Left ventricle myocardium inferior (tissue), 1 donor: Measurements from ENCODE around the gene CNOT10. TPM values are rescaled to one million over a fixed set of nuclear protein-coding genes. Genes with fewer than 3 reads are reported as not detected.
"Not testable (repeated sequence)": the region's sequence is repeated elsewhere in the genome, so short reads cannot be mapped to it uniquely, and the experiment has no call there.

Experiments
- DNase-seq: peaks from one replicate; pipeline ENCODE4 v3.0.0-alpha.2; 2020
- H3K27ac ChIP-seq: fragments of 200-600 bp; replicated peaks from 2 replicates; pipeline ENCODE4 v1.8.0; 2021
- H3K27me3 ChIP-seq: fragments of 200-600 bp; 2 replicates; pipeline ENCODE4 v1.8.0; 2021; ENCODE audit warnings: low read depth
- H3K36me3 ChIP-seq: fragments of 200-600 bp; 2 replicates; pipeline ENCODE4 v1.8.0; 2021
- H3K4me1 ChIP-seq: fragments of 200-600 bp; 2 replicates; pipeline ENCODE4 v1.8.0; 2021
- H3K4me3 ChIP-seq: fragments of 200-600 bp; 2 replicates; pipeline ENCODE4 v1.8.0; 2021; ENCODE audit warnings: mild to moderate bottlenecking, moderate library complexity
- H3K9me3 ChIP-seq: fragments of 200-600 bp; replicated peaks from 2 replicates; pipeline ENCODE4 v1.8.0; 2021
- intact Hi-C: fragments of 100-400 bp; cut with micrococcal nuclease; formaldehyde crosslinking; loops from one replicate; pipeline ENCODE4 v1.11.0; 2022
- total RNA-seq: library from RNA; stranded (reverse); fragmentation: NEBNext Ultra II Directional; extraction: Animal tissue kit (Norgen Biotek cat#: 25700); gene quantifications from one replicate; pipeline ENCODE4 v1.2.1, GENCODE V29; 2021
- TF ChIP-seq, protein P1 (sequence below): fragments of 200-600 bp; IDR thresholded peaks from 2 replicates; pipeline ENCODE4 v1.8.0; 2021; ENCODE audit warnings: antibody characterized with exemption, mild to moderate bottlenecking, borderline replicate concordance
- donor health status: DM: no; HTN: yes; CAD: no; lungs with severe emphysema.

CNOT10 gene
- total RNA-seq, 1 donor from 2014 or later = 14.6 TPM

DNA sequence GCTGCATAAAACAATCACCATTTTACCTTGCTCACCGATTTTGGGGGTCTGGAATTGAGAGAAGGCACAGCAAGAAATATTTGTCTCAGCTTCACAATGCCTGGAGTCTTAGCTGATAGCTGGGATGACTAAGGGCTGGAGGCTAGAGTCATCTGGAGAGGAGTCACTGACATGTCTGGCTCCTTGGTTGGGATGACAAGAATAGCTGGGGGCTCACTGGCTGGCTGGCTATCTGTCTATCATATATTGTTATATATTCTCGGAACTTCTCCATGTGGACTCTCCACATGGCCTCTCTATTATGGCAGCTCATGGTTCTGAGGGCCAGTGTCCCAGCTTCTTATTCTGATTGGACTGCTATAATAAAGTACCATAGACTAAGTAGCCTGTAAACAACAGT, 112.8 kb downstream of the CNOT10 start:
- Histone ChIP-seq H3K27ac (no peak overlapping the region), H3K9me3 (peaks cover under 1% of the 10 kb centered on the region), H3K4me3 (no peak overlapping the region), H3K36me3 (no peaks in the 10 kb centered on the region), H3K27me3 (no peaks in the 10 kb centered on the region), H3K4me1 (no peaks in the 10 kb centered on the region)
- intact Hi-C loops = no loop called here
- DNase-seq = no peak
- TF ChIP-seq, protein P1, sequence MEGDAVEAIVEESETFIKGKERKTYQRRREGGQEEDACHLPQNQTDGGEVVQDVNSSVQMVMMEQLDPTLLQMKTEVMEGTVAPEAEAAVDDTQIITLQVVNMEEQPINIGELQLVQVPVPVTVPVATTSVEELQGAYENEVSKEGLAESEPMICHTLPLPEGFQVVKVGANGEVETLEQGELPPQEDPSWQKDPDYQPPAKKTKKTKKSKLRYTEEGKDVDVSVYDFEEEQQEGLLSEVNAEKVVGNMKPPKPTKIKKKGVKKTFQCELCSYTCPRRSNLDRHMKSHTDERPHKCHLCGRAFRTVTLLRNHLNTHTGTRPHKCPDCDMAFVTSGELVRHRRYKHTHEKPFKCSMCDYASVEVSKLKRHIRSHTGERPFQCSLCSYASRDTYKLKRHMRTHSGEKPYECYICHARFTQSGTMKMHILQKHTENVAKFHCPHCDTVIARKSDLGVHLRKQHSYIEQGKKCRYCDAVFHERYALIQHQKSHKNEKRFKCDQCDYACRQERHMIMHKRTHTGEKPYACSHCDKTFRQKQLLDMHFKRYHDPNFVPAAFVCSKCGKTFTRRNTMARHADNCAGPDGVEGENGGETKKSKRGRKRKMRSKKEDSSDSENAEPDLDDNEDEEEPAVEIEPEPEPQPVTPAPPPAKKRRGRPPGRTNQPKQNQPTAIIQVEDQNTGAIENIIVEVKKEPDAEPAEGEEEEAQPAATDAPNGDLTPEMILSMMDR = no peak

DNA sequence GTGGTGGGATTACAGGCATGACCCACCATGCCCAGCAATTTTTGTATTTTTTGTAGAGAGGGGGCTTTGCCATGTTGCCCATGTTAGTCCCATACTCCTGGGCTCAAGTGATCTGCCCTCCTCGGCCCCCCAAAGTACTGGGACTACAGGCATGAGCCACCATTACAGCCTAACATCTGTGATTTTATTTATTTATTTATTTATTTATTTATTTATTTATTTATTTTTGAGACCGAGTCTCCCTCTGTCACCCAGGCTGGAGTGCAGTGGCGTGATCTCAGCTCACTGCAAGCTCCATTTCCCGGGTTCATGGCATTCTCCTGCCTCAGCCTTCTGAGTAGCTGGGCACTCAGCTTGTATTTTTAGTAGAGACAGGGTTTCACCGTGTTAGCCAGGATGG, 116.5 kb downstream of the CNOT10 start:
- H3K4me3 ChIP-seq = not testable (repeated sequence)

DNA sequence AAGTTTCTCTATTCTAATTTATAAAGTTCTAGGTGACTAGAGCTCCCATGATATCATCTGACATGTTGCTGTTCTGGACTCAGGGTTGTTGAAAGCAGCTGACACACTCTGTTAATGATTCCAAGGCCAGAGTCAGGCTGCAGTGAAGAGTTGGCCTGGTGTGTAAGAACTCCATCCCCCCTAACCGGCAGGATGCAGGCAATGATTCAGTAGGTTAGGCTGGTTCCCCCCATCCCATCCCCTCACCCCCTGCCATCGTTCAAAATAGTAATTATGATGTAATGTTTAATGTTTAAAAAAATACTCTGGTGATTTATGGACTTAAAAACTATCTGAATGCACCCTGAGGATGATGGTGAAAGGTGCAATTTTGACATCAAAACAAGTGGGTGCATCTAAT, 128.2 kb downstream of the CNOT10 start:
- intact Hi-C loops = no loop called here
- Histone ChIP-seq H3K27ac (no peak overlapping the region), H3K4me1 (peaks cover 18% of the 10 kb centered on the region), H3K36me3 (no peaks in the 10 kb centered on the region), H3K9me3 (no peaks in the 10 kb centered on the region), H3K4me3 (no peak overlapping the region), H3K27me3 (peaks cover 45% of the 10 kb centered on the region)
- DNase-seq = no peak
- TF ChIP-seq, protein P1 = no peak

More for the DNA sequence above, 116.5 kb downstream of the CNOT10 start:
- H3K4me1 ChIP-seq, DNase-seq, H3K27ac ChIP-seq, H3K36me3 ChIP-seq, intact Hi-C loops, H3K9me3 ChIP-seq, H3K27me3 ChIP-seq: not testable (repeated sequence)

DNA sequence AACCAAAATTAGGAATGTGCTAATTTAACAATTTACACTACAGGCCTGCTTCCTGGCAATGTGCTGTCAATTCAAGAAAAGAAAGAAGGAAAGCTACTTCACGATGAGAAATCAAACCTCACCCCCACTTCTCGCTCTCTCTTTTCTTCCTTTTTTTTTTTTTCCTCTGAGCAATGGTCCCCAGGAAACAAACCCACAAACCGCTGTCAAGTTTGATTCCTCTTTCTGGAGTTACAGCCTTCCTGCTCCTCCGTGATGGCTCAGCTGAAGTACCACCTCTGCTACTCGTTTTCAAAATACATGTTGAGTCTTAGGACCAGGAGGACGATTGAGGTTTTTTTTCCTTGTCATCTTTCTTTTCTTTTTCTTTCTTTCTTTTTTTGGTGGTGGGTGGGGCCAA, 129.4 kb downstream of the CNOT10 start:
- intact Hi-C loops = no loop called here
- peaks cover 23% of the 10 kb centered on the region for H3K4me1 ChIP-seq
- DNase-seq = no peak
- no peak overlapping the region for H3K4me3 ChIP-seq
- no peaks in the 10 kb centered on the region for H3K9me3 ChIP-seq
- peaks cover 52% of the 10 kb centered on the region for H3K27me3 ChIP-seq
- TF ChIP-seq, protein P1 = no peak
- H3K36me3 ChIP-seq = no peaks in the 10 kb centered on the region
- no peak overlapping the region for H3K27ac ChIP-seq

DNA sequence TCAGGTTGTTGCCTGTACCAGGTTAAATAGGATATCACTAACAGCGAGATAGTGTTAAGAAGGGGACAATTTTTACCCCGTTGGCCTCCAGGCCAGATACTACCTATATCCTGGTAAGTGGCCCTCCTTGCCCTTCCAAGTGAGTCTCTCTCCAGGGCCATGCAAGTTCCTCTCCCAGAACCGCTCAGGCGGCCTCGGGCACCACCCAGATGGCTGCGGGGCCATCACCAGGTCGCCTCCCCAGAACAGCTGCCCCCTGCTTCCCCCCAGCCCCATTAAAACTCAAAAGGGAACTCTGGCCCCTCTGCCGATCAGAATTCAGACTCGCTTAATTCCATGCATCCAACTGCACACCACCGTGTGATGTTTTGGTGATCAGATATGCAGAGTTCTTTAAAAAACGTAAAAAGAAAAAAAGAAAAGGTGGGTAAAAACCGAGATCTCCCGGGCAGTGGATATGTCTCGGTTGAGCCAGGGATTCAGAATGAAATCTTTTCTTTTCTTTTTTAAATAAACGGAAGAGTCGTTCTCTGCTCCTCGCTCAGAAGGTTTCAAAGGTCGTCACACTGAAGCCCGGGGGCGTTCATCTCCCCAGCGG, 131.0 kb downstream of the CNOT10 start:
- DNase-seq = no peak
- Histone ChIP-seq H3K4me1 (peaks cover 23% of the 10 kb centered on the region), H3K9me3 (no peaks in the 10 kb centered on the region), H3K27me3 (peaks cover 64% of the 10 kb centered on the region), H3K4me3 (peak overlapping the region; percentile 64), H3K36me3 (no peaks in the 10 kb centered on the region), H3K27ac (no peak overlapping the region)
- TF ChIP-seq, protein P1 = no peak
- intact Hi-C loops = no loop called here

DNA sequence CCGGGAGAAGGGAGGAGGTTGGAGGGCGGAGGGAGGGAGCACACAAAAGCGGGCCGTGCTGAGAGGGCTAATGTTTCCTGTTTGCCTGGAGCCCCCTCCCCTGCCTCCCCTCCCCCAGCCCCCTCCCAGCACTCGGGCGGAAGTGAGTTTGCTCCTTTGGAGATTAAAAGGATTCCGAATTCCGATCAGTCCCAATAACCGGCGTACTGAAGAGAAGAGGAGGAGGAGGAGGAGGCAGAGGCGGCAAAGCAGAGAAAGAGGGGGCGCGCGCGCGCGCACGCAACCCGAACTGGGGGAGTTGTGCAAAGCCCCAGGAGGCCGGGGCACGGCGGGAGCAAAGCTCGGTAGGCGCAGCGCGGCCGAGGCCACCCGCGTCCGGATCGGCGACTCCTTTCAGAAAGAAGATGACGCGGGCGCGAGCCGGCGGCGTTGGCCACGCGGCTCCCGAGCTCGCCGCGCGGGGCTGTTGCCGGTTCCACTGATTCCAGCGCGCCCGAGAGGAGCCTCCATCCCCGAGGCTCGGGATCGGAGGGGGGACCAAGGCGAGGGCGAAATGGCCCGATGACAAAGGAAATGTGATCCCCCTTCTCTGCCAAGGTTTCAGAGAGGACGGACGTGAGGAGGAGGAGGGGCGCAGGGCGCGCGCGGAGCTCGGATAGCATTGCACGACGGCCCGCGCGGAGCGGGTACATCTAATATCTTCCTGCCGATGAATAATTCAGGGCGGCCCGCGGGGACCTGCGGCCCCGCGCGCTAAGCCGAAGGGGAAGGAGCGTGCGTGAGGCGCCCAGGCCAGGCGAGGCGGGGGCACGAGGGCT, 131.7 kb downstream of the CNOT10 start:
- intact Hi-C loops = no loop called here
- H3K36me3 ChIP-seq = no peaks in the 10 kb centered on the region
- no peak for DNase-seq
- peak overlapping the region; percentile 64 for H3K4me3 ChIP-seq
- peaks cover 71% of the 10 kb centered on the region for H3K27me3 ChIP-seq
- no peak overlapping the region for H3K27ac ChIP-seq
- TF ChIP-seq, protein P1 = no peak
- H3K4me1 ChIP-seq = peaks cover 26% of the 10 kb centered on the region
- H3K9me3 ChIP-seq = no peaks in the 10 kb centered on the region
